Measurements from ENCODE around the gene TMEM87A.
A peak's percentile ranks its signal among the peaks of the same experiment; 100 is the strongest.

The TMEM87A gene

DNA sequence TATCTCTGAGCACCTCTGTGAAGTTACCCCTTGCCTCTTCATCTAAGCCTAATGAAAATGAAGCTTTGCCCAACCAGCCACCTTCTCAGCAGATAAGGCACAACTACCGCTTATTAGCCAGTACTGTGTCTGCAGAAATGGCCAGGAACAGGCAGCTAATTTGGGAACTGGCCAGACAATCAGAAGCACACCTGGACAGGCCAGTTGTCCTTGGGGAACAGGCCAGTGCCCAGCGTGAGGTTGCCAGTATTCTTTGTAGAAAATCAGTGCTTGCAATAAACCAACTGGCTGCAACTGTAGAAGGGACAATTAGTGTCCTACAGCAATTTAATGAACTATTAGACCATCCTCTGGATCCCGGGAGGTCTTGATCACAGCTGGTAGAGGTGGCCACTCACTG lies 10.4 kb upstream of the TMEM87A start:
- Histone ChIP-seq H3K27me3 (ENCODE audit: low read depth) (no peaks in the 10 kb centered on the region), H3K4me1 (no peaks in the 10 kb centered on the region), H3K9me3 (no peaks in the 10 kb centered on the region), H3K36me3 (replicated peaks) (peaks cover 3% of the 10 kb centered on the region; the same call in 1 of the 2 replicates), H3K4me3 (no peak overlapping the region)
- no peak for DNase-seq (ENCODE audit: low spot score in 2 of 2)
- in situ Hi-C loops (cut with MboI; ENCODE audit: low sequenced_read_pairs) = no loop called here

DNA sequence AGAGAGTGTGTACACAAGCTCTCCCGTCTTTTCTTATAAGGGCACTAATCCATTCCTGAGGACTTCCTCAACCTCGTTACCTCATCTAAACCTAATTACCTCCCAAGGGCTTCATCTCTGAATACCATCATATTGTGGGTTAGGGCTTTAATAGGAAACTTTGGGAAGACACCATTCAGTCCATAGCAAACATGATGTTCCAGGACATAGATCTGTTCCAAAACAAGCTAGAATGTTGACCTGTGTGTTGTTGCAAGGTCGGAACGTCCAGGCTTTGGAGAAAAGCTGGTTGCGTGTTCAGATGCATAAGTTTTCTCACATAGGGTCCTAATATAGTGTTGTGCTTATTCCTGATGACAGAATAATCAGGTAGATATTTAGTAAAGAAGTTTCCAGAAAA lies 9.7 kb upstream of the TMEM87A start:
- Histone ChIP-seq H3K36me3 (replicated peaks) (peaks cover 3% of the 10 kb centered on the region; the same call in 1 of the 2 replicates), H3K4me3 (no peak overlapping the region), H3K27me3 (ENCODE audit: low read depth) (no peaks in the 10 kb centered on the region), H3K4me1 (no peaks in the 10 kb centered on the region), H3K9me3 (no peaks in the 10 kb centered on the region)
- no peak for DNase-seq (ENCODE audit: low spot score in 2 of 2)
- in situ Hi-C loops (cut with MboI; ENCODE audit: low sequenced_read_pairs) = no loop called here

DNA sequence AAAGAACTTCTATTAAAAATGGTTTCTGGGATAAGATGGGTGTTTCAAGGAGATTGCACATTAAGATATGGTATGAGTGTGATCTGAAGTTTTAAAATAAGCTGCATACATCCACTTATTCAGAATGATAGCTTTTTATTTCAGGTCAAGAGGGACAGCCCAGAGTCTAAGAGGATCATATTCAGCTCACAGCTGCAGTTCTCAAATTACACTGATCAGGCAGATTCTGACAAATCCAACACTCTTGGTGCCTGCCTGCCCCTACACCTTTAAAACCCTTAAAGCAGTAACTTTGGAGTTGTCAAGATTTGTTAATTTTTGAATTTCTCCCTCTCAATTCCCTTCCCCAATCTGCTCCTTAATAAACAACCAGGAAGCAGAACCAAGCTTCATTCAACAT lies 9.1 kb upstream of the TMEM87A start:
- Histone ChIP-seq H3K4me3 (no peak overlapping the region), H3K36me3 (replicated peaks) (peaks cover 3% of the 10 kb centered on the region; the same call in 1 of the 2 replicates), H3K9me3 (no peaks in the 10 kb centered on the region), H3K4me1 (no peaks in the 10 kb centered on the region), H3K27me3 (ENCODE audit: low read depth) (no peaks in the 10 kb centered on the region)
- in situ Hi-C loops (cut with MboI; ENCODE audit: low sequenced_read_pairs) = no loop called here
- DNase-seq (ENCODE audit: low spot score in 2 of 2) = no peak

DNA sequence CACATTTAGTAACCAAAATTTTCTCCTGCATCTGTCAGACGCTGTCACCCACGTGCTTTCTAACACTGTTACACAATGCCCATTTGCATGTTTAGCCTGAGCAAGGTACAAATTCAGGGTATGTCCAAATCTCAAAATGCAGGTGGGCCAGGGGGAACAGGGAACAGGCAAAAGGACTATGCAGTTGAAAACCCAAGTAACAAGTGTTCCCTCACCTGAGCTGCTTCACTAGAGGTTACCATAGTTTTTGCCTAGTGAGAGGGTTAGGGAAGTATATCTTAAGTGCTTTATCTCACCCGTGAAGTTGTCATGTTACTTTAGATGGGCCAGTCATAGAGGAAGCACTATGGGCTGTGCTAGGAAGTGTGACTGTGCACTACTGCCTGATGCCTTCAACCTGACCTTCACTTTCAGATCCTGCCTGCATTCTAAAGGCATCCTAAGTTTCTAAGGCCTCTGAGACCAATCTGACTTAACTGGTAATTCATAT lies 6.0 kb upstream of the TMEM87A start:
- peaks cover 9% of the 10 kb centered on the region for H3K4me1 ChIP-seq
- no peaks in the 10 kb centered on the region for H3K9me3 ChIP-seq
- no peaks in the 10 kb centered on the region for H3K27me3 ChIP-seq (ENCODE audit: low read depth)
- 0 out of 2 replicates have a peak, but pooled peaks cover 3% of the 10 kb centered on the region for H3K36me3 ChIP-seq (replicated peaks)
- in situ Hi-C loops (cut with MboI; ENCODE audit: low sequenced_read_pairs) = no loop called here
- DNase-seq (ENCODE audit: low spot score in 2 of 2) = no peak
- no peak overlapping the region for H3K4me3 ChIP-seq

DNA sequence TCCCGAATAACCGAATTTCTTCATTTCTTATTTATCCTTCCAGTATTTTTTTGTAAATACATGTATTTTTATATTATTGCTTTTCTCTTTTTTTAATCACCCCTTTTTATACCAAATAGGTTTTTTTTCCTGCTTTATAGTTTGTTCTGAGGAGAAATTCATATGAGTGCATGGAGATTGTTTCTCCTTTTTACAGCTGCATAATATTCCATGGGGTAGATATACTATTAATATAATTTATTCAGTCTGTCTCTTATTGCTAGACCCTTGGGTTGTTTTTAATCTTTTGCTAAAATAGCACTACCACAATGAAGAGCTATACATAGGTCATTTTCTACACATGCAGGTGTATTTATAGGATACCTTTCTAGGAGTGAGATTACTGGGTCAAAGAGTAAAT lies 3.5 kb upstream of the TMEM87A start:
- in situ Hi-C loops (cut with MboI; ENCODE audit: low sequenced_read_pairs) = no loop called here
- H3K9me3 ChIP-seq = no peaks in the 10 kb centered on the region
- H3K36me3 ChIP-seq (replicated peaks) = 0 out of 2 replicates have a peak, but pooled peaks cover 3% of the 10 kb centered on the region
- H3K27me3 ChIP-seq (ENCODE audit: low read depth) = no peaks in the 10 kb centered on the region
- H3K4me3 ChIP-seq = no peak overlapping the region
- peaks cover 13% of the 10 kb centered on the region for H3K4me1 ChIP-seq
- DNase-seq (ENCODE audit: low spot score in 2 of 2) = no peak

DNA sequence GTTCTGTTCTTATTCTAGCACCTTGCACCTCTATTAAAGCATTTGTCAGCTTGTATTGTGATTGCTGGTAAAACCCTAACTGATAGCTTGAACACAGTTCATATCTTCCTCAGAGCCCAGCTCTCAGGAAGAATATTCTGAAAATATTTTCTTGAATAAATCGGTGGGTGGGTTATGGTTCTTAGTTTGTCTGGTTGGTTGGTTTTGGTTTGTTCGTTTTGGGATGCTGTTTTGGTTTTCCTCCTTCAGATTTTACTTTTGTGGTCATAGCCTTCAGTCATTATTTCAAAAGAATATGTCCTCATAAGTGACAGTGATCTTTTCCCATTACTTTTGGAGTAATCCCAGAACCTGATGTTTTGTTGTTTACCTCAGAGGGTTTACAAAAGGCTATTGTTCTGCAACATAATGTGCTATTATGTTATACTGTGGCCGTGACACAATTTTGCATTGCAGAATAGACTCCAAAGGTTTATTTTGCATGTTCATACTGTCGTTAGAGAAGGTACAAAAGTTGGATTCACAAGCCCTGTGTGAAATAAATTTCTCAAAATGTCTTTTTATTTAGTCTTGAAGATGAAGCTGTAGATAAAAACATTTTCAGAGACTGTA lies 2.7 kb upstream of the TMEM87A start:
- peaks cover 21% of the 10 kb centered on the region for H3K4me1 ChIP-seq
- DNase-seq (ENCODE audit: low spot score in 2 of 2) = peak; percentile 27 to 88
- H3K36me3 ChIP-seq (replicated peaks) = 0 out of 2 replicates have a peak, but pooled peaks cover under 1% of the 10 kb centered on the region
- no peaks in the 10 kb centered on the region for H3K27me3 ChIP-seq (ENCODE audit: low read depth)
- in situ Hi-C loops (cut with MboI; ENCODE audit: low sequenced_read_pairs) = no loop called here
- H3K9me3 ChIP-seq = no peaks in the 10 kb centered on the region
- peak overlapping the region; percentile 72 for H3K4me3 ChIP-seq

DNA sequence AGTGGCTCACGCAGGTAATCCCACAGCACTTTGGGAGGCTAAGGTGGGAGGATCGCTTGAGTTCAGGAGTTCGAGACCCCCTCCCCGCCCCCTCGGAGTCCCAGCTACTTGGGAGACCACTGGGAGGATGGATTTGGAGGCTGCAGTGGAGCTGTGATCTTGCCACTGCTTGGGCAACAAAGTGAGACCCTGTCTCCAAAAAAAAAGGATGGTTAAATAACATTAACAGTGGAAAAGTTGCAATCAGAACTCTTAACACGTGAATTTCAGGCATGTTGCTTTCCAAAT lies 1.4 kb upstream of the TMEM87A start:
- Histone ChIP-seq H3K4me3 (peak overlapping the region; percentile 72), H3K9me3 (no peaks in the 10 kb centered on the region), H3K36me3 (replicated peaks) (no peaks in the 10 kb centered on the region), H3K27me3 (ENCODE audit: low read depth) (no peaks in the 10 kb centered on the region), H3K4me1 (peaks cover 25% of the 10 kb centered on the region)
- in situ Hi-C loops (cut with MboI; ENCODE audit: low sequenced_read_pairs) = no loop called here
- no peak for DNase-seq (ENCODE audit: low spot score in 2 of 2)

DNA sequence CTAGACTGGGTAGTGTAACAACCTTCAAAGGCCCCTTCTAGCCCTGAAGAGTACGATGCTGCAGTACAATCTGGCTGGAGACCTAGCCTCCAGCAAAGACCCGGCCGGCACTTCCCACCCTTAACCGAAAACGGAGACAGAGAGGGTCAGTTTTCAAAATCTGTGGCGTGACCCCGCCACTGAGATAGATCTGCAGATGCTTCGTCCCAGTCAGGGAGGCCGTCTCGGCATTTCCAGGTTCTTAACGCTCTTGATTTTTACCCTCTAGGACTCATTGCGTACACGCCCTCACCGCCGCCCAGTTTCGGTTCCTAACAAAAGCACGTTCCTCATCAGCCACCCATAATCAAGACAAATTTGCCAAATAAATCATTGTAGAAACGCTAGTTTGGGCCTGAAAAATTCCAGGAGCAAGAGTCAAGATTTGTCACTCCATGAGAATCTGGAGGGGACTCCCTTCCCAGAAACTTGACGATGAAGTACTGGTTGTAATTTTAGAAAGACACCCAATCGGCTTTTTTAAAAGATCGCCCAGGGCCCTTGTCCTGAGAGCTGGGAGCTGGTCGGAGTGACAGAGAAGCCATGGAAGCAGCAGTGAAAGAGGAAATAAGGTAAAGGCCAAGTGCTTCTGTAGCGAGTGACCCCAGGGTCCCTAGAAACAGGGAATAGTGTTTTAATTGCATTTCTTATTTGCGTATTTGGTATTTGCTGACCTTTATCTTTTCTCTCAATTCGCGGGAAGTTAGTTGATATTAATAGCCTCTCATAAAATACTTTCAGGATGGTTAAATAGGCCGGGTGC lies 868 bp upstream of the TMEM87A start:
- H3K4me1 ChIP-seq = peaks cover 25% of the 10 kb centered on the region
- H3K36me3 ChIP-seq (replicated peaks) = no peaks in the 10 kb centered on the region
- H3K9me3 ChIP-seq = no peaks in the 10 kb centered on the region
- peak overlapping the region; percentile 72 for H3K4me3 ChIP-seq
- H3K27me3 ChIP-seq (ENCODE audit: low read depth) = no peaks in the 10 kb centered on the region
- peak; percentile 43 to 68 for DNase-seq (ENCODE audit: low spot score in 2 of 2)
- in situ Hi-C loops (cut with MboI; ENCODE audit: low sequenced_read_pairs) = no loop called here

DNA sequence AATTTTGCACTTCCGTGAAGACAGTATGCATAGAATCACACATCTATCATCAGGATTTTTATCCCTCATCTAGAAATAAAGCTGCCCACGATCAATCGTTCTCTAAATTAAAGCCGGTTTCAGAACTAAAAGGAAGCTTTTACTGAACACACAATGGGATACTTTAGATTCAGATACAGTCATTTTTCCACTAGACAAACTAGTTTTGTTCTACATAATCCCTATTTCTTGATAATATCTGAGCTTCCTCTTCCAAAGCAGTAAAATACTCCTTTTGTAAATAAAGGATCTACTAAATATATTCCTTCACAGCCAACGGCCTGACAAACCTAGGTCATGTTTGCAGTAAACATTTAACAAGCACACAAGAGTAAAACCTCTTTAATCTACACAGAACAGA lies 2.2 kb downstream of the TMEM87A start:
- peaks cover 19% of the 10 kb centered on the region for H3K36me3 ChIP-seq (replicated peaks)
- in situ Hi-C loops (cut with MboI; ENCODE audit: low sequenced_read_pairs) = no loop called here
- peaks cover 26% of the 10 kb centered on the region for H3K4me1 ChIP-seq
- no peaks in the 10 kb centered on the region for H3K9me3 ChIP-seq
- no peaks in the 10 kb centered on the region for H3K27me3 ChIP-seq (ENCODE audit: low read depth)
- peak in 1 of 2 experiments; percentile 56 for DNase-seq (ENCODE audit: low spot score in 2 of 2)
- H3K4me3 ChIP-seq = no peak overlapping the region; the same call in 1 of the 2 replicates

DNA sequence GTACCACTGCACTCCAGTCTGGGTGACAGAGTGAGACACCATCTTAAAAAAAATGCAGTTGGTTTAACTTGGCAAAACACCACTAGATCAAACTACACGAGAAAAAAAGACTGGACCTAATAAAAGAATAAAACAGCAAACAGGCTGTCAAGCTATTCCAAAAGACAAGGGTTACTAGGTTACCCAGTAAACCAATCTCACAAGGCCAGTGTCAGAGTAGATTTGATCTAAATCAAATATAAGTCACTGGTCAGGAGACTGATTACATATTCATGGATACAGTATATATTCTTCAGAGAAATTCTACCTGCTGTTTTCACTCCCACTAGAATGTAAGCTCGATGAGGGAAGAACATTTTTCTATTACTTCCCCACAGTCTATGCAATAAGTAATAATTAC lies 2.7 kb downstream of the TMEM87A start:
- H3K4me1 ChIP-seq = peaks cover 27% of the 10 kb centered on the region
- H3K36me3 ChIP-seq (replicated peaks) = peaks cover 19% of the 10 kb centered on the region
- H3K9me3 ChIP-seq = no peaks in the 10 kb centered on the region
- in situ Hi-C loops (cut with MboI; ENCODE audit: low sequenced_read_pairs) = no loop called here
- H3K4me3 ChIP-seq = no peak overlapping the region
- H3K27me3 ChIP-seq (ENCODE audit: low read depth) = no peaks in the 10 kb centered on the region
- no peak for DNase-seq (ENCODE audit: low spot score in 2 of 2)

DNA sequence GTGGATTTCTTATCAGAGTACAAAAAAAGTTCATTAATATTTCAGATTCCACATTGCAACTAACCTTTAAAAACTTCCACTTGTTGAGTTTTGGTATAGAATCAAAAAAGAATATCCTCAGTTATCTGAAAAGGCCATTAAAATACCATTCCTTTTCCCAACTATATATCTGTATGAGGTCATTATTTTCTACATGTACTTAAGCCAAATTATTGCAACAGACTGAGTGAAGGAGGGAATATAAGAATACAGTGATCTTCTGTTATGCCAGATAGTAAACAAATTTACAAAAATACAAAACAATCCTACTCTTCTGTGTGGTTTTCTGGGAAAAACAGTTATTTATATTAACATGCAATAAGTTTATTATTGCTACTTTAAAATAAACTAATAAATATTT lies 5.9 kb downstream of the TMEM87A start:
- Histone ChIP-seq H3K27me3 (ENCODE audit: low read depth) (no peaks in the 10 kb centered on the region), H3K9me3 (no peaks in the 10 kb centered on the region), H3K36me3 (replicated peaks) (peaks cover 40% of the 10 kb centered on the region), H3K4me3 (no peak overlapping the region), H3K4me1 (peaks cover 29% of the 10 kb centered on the region)
- no peak for DNase-seq (ENCODE audit: low spot score in 2 of 2)
- in situ Hi-C loops (cut with MboI; ENCODE audit: low sequenced_read_pairs) = no loop called here

DNA sequence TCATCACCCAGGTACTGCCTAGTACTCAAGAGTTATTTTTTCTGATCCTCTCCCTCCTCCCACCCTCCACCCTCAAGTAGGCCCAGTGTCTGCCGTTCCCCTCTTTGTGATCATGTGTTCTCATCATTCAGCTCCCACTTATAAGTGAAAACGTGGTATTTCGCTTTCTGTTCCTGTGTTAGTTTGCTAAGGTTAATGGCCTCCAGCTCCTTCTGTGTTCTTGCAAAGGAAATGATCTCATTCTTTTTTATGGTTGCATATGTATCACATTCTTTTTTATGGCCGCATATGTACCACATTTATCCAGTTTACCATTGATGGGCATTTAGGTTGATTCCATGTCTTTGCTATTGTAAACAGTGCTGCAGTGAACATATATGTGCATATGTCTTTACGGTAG lies 8.4 kb downstream of the TMEM87A start:
- Histone ChIP-seq H3K4me1 (peaks cover 14% of the 10 kb centered on the region), H3K4me3 (no peak overlapping the region), H3K27me3 (ENCODE audit: low read depth) (no peaks in the 10 kb centered on the region), H3K9me3 (no peaks in the 10 kb centered on the region), H3K36me3 (replicated peaks) (peaks cover 54% of the 10 kb centered on the region)
- in situ Hi-C loops (cut with MboI; ENCODE audit: low sequenced_read_pairs) = no loop called here
- DNase-seq (ENCODE audit: low spot score in 2 of 2) = peak; percentile 42 to 46

DNA sequence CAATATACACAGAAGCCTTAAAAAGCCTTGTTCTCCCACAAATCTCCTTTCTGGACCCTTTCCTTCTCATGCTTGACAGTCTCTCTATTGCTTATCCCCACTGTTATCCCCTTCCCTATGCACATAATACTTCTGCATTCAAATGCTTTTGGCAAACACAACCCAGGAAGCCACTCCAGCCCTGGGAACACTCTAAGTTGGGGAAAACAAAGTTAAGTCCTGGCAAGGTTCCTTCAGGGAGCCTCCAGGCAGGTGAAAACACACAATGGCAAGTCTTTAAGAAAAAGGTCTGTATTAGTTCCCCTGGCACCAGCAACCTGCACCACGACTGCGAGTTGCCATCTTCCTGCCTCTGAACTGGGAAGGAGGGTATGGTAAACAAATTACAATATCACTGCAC lies 19.9 kb downstream of the TMEM87A start:
- Histone ChIP-seq H3K4me1 (no peaks in the 10 kb centered on the region), H3K27me3 (ENCODE audit: low read depth) (no peaks in the 10 kb centered on the region), H3K4me3 (no peak overlapping the region), H3K36me3 (replicated peaks) (peaks cover 11% of the 10 kb centered on the region), H3K9me3 (0 out of 2 replicates have a peak, but pooled peaks cover 5% of the 10 kb centered on the region)
- in situ Hi-C loops (cut with MboI; ENCODE audit: low sequenced_read_pairs) = no loop called here
- no peak for DNase-seq (ENCODE audit: low spot score in 2 of 2)

DNA sequence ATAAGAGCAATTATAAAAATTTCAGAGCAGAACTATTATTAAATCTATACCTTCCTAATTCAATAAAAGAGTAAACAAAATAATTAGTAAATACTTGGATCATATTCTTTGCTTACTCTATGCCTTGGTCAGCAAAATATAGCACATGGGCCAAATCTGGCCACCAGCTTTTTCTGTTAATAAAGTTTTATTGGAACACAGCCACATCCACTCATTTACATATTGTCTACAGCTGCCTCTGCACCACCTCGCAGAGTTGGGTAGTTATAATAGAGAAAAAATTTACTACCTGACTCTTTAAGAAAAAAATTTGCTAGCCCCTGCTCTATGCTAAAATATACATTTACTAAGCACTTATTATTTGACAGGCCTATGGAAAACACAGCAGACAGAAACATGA lies 32.4 kb downstream of the TMEM87A start:
- Histone ChIP-seq H3K4me3 (no peak overlapping the region), H3K4me1 (no peaks in the 10 kb centered on the region), H3K27me3 (ENCODE audit: low read depth) (no peaks in the 10 kb centered on the region), H3K9me3 (no peaks in the 10 kb centered on the region), H3K36me3 (replicated peaks) (peaks cover 18% of the 10 kb centered on the region)
- in situ Hi-C loops (cut with MboI; ENCODE audit: low sequenced_read_pairs) = no loop called here
- no peak for DNase-seq (ENCODE audit: low spot score in 2 of 2)

All from HAP-1 (cell line).